Muscle layer of colon (tissue), 2 donors: ENCODE data around the gene MYRFL.
"Not testable (repeated sequence)": the region's sequence is repeated elsewhere in the genome, so short reads cannot be mapped to it uniquely, and the experiment has no call there.

ENCODE experiments used
- H3K27ac ChIP-seq: one replicate; pipeline ENCODE4 v1.7.0; 2013; ENCODE audit warnings: low read depth, mild to moderate bottlenecking, low read length, moderate library complexity
- H3K27me3 ChIP-seq, 2 donors: one replicate each; pipeline ENCODE4 v1.7.0; 2013; ENCODE audit warnings: low read length in 2 of 2, mild to moderate bottlenecking in 2 of 2; ENCODE audit not compliant: insufficient read depth in 2 of 2, control insufficient read depth in 1 of 2
- H3K36me3 ChIP-seq: one replicate; pipeline ENCODE4 v1.7.0; 2013; ENCODE audit warnings: mild to moderate bottlenecking, low read length; ENCODE audit not compliant: insufficient read depth
- H3K4me1 ChIP-seq: one replicate; pipeline ENCODE4 v1.7.0; 2013; ENCODE audit warnings: mild to moderate bottlenecking, low read length; ENCODE audit not compliant: insufficient read depth
- H3K4me3 ChIP-seq, 2 donors: one replicate each; pipeline ENCODE4 v1.7.0; 2013; ENCODE audit warnings: low read length in 2 of 2, low read depth in 1 of 2, mild to moderate bottlenecking in 1 of 2, moderate library complexity in 1 of 2
- H3K9ac ChIP-seq: one replicate; pipeline ENCODE4 v1.7.0; 2013; ENCODE audit warnings: low read length
- H3K9me3 ChIP-seq: one replicate; pipeline ENCODE4 v1.7.0; 2013; ENCODE audit warnings: mild to moderate bottlenecking, low read length
- donor health status: abdominal sarcoma.
- donor health status: Adenocarcinoma of cecum.

MYRFL gene

DNA sequence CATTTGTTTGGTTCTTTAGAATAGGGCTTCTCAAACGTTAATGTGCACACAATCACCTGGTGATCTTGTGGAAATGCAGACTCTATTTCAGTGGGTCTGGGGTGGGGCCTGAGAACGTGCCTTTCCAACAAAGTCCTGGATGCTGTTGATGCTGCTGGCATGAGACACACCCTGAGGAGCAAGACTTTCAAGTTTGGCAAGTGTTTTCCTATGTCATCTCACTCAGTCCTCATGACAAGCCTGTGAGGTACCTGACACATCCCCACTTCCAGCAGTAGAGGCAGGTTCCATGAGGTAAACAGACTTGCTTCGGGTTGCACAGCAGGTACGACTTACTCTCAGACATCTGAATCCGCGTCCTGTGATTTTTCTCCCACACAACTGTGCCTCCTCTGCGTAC, 147.1 kb downstream of the MYRFL start:
- Histone ChIP-seq H3K4me1 (no peaks in the 10 kb centered on the region), H3K27ac (no peak overlapping the region), H3K9me3 (no peaks in the 10 kb centered on the region), H3K36me3 (no peaks in the 10 kb centered on the region), H3K4me3 (no peak overlapping the region), H3K27me3 (no peaks in the 10 kb centered on the region), H3K9ac (no peak overlapping the region)

DNA sequence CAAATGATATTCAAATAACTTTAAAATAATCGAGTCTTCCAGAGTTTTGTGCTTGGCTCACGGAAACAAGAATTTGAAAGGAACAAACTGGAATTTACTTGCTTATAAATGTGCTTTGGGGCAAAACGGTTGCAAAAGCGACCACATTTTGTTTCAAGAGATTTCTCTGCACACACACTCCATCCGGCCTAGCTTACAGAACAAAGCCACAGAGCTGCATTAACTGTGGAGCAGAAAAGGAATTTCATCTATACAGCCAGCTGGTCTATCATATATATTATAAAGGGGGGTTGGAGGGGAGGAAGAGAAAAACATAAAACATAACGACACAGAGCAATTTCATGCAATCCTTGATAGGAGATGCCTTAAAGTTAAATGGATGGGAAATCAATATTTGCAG, 153.0 kb downstream of the MYRFL start:
- no peaks in the 10 kb centered on the region for H3K9me3 ChIP-seq
- no peak overlapping the region for H3K9ac ChIP-seq
- no peak overlapping the region for H3K4me3 ChIP-seq
- H3K27ac ChIP-seq = no peak overlapping the region
- H3K4me1 ChIP-seq = no peaks in the 10 kb centered on the region
- H3K27me3 ChIP-seq = no peaks in the 10 kb centered on the region
- no peaks in the 10 kb centered on the region for H3K36me3 ChIP-seq

GRCh38 chr12:69981881-69982475, 157.0 kb downstream of the MYRFL start:
- Histone ChIP-seq H3K9me3 (no peaks in the 10 kb centered on the region), H3K27ac (no peak overlapping the region), H3K36me3 (no peaks in the 10 kb centered on the region), H3K4me1 (no peaks in the 10 kb centered on the region), H3K4me3 (no peak overlapping the region), H3K27me3 (no peaks in the 10 kb centered on the region), H3K9ac (no peak overlapping the region)

- H3K4me1 ChIP-seq = peaks cover 4% of the 10 kb centered on the region
- no peaks in the 10 kb centered on the region for H3K9me3 ChIP-seq
- no peaks in the 10 kb centered on the region for H3K27me3 ChIP-seq
- H3K9ac ChIP-seq = no peak overlapping the region
- no peak overlapping the region for H3K4me3 ChIP-seq
- H3K27ac ChIP-seq = no peak overlapping the region
- H3K36me3 ChIP-seq = no peaks in the 10 kb centered on the region
Measured at GRCh38 chr12:69984241-69984640, 159.2 kb downstream of the MYRFL start.

DNA sequence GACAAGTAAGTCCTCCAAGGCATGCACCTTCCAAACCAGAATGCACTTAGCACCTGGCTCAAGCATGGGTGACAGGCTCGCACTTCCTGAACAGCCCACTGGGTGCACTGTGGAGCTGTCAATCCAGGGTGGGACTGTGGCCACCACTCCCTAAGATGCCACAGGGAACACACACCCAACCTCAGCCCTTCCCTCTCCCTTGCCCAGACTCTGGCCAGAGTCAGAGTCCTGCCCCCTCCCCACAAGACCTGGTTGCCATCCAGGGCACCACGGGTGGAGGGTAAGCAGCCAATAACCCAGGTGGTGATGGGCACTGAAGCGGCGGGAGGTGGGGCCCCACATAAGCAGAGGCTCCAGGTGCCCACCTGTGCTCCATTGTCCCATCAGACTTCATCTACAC, 160.6 kb downstream of the MYRFL start:
- Histone ChIP-seq H3K9me3 (no peaks in the 10 kb centered on the region), H3K4me1 (peaks cover 4% of the 10 kb centered on the region), H3K27me3 (no peaks in the 10 kb centered on the region), H3K4me3 (no peak overlapping the region), H3K9ac (no peak overlapping the region), H3K27ac (no peak overlapping the region), H3K36me3 (no peaks in the 10 kb centered on the region)

GRCh38 chr12:69986114-69986513, 161.1 kb downstream of the MYRFL start:
- no peak overlapping the region for H3K4me3 ChIP-seq
- peaks cover 4% of the 10 kb centered on the region for H3K4me1 ChIP-seq
- no peak overlapping the region for H3K9ac ChIP-seq
- H3K27ac ChIP-seq = no peak overlapping the region
- H3K36me3 ChIP-seq = no peaks in the 10 kb centered on the region
- no peaks in the 10 kb centered on the region for H3K9me3 ChIP-seq
- no peaks in the 10 kb centered on the region for H3K27me3 ChIP-seq

DNA sequence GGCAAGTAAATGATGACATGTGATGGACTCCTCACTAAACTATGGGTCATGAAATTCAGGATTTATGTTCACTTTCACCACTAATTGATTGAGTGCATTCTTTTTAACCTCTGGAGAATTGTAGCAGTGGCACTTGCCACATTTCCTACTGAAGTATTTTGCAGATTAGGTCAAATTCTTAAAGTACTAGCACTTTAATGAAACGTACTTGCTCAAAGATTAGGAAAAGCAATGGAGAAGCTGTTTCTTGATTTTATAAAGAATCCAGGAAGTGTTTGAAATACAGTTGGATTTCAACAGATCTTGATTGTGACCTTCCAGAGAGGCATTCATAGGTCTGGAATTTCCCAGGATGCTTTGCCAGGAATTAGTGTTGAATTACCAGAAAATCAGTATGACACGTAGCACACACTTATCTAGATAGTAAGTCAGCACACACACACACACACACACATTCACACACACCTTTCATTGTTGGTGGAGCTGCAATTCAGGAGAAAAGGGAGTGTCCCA, 162.6 kb downstream of the MYRFL start:
- H3K9me3 ChIP-seq = no peaks in the 10 kb centered on the region
- H3K27me3 ChIP-seq = no peaks in the 10 kb centered on the region
- no peak overlapping the region for H3K9ac ChIP-seq
- peaks cover 4% of the 10 kb centered on the region for H3K4me1 ChIP-seq
- H3K4me3 ChIP-seq = no peak overlapping the region
- H3K36me3 ChIP-seq = no peaks in the 10 kb centered on the region
- H3K27ac ChIP-seq = no peak overlapping the region

- Histone ChIP-seq H3K4me3 (no peak overlapping the region), H3K27me3 (no peaks in the 10 kb centered on the region), H3K4me1 (peaks cover 4% of the 10 kb centered on the region), H3K27ac (no peak overlapping the region), H3K9ac (no peak overlapping the region), H3K36me3 (no peaks in the 10 kb centered on the region), H3K9me3 (no peaks in the 10 kb centered on the region)
Measured at GRCh38 chr12:69988481-69989321, 163.7 kb downstream of the MYRFL start.

GRCh38 chr12:69991690-69992288, 166.8 kb downstream of the MYRFL start:
- H3K36me3 ChIP-seq = no peaks in the 10 kb centered on the region
- no peak overlapping the region for H3K4me3 ChIP-seq
- no peak overlapping the region for H3K9ac ChIP-seq
- no peaks in the 10 kb centered on the region for H3K27me3 ChIP-seq
- no peaks in the 10 kb centered on the region for H3K9me3 ChIP-seq
- H3K27ac ChIP-seq = no peak overlapping the region
- H3K4me1 ChIP-seq = peaks cover 4% of the 10 kb centered on the region

DNA sequence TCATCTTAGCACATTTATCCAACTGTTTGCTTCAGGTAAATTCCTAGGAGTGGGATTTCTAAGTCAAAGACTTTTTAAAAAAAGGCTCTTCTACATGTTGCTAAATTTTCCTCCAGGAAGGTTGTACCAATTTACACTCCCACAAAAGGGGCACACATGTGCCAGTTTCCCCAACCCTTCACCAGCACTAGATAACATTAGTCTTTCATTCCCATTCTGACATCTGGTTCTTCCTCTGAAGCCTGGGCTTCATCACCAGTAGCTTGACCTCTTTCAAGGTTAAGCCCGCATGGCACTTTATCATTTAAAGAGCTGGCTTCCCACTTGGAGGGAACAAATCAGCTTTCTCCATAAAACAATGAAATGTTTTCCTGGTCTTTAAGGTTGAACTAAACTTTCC, 168.4 kb downstream of the MYRFL start:
- no peaks in the 10 kb centered on the region for H3K36me3 ChIP-seq
- no peaks in the 10 kb centered on the region for H3K27me3 ChIP-seq
- no peak overlapping the region for H3K4me3 ChIP-seq
- H3K27ac ChIP-seq = no peak overlapping the region
- no peaks in the 10 kb centered on the region for H3K9me3 ChIP-seq
- no peak overlapping the region for H3K9ac ChIP-seq
- peaks cover under 1% of the 10 kb centered on the region for H3K4me1 ChIP-seq

- not testable (repeated sequence) for H3K4me3 ChIP-seq, H3K9ac ChIP-seq, H3K9me3 ChIP-seq, H3K27me3 ChIP-seq, H3K27ac ChIP-seq, H3K36me3 ChIP-seq, H3K4me1 ChIP-seq
Measured at GRCh38 chr12:69994086-69994485, 169.1 kb downstream of the MYRFL start.
